ENCODE measurements around the gene KANSL3.

DNA sequence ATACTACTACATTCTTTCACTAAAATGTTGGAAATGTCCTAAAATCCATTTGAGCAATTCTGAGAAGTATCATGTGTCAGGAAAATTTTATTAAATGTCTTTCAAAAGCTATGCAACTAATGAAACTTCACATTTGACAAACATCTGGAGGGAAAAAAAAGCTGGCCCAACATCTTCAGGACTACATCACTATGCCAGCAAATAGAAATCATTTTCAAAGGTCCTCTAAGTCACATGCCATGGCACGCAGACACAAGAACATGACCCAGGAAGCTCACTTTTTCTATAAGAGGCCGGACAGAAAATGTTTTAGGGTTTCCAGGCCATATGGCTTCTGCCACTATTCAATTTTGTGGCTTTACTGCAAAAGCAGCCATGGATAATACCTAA lies 11.6 kb downstream of the KANSL3 start:
- TF ChIP-seq, protein P1, sequence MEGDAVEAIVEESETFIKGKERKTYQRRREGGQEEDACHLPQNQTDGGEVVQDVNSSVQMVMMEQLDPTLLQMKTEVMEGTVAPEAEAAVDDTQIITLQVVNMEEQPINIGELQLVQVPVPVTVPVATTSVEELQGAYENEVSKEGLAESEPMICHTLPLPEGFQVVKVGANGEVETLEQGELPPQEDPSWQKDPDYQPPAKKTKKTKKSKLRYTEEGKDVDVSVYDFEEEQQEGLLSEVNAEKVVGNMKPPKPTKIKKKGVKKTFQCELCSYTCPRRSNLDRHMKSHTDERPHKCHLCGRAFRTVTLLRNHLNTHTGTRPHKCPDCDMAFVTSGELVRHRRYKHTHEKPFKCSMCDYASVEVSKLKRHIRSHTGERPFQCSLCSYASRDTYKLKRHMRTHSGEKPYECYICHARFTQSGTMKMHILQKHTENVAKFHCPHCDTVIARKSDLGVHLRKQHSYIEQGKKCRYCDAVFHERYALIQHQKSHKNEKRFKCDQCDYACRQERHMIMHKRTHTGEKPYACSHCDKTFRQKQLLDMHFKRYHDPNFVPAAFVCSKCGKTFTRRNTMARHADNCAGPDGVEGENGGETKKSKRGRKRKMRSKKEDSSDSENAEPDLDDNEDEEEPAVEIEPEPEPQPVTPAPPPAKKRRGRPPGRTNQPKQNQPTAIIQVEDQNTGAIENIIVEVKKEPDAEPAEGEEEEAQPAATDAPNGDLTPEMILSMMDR (IDR thresholded peaks at IDR 0.05) = no peak
- TF ChIP-seq POLR2A (IDR thresholded peaks at IDR 0.05) = no peak
